ENCODE data around the gene CTSS.

GRCh38 chr1:150778409-150778808 is 12.8 kb upstream of the CTSS start:
- TF ChIP-seq CTCF (IDR thresholded peaks at IDR 0.05) (no peak), POLR2A (IDR thresholded peaks at IDR 0.05) (no peak), POLR2AphosphoS5 (IDR thresholded peaks at IDR 0.05) (no peak)
